Right lung (tissue), 5 donors: ENCODE data around the gene CRY1. TPM values are rescaled to one million over a fixed set of nuclear protein-coding genes. Genes with fewer than 3 reads are reported as not detected.
"Not testable (repeated sequence)": the region's sequence is repeated elsewhere in the genome, so short reads cannot be mapped to it uniquely, and the experiment has no call there.

Source experiments
- DNase-seq, 2 donors: peaks; one replicate each; pipeline ENCODE4 v3.0.0-alpha.2; 2013
- polyA plus RNA-seq, 5 donors: library from polyadenylated mRNA; unstranded; fragments of 120-200 nt; gene quantifications; one replicate each; pipeline versions ENCODE4 v1.2.1 to v1.2.3, GENCODE V29; 2013; ENCODE audit warnings: inconsistent platforms in 1 of 5, low replicate concordance in 1 of 5; ENCODE audit not compliant: insufficient read length in 5 of 5, insufficient read depth in 1 of 5

The CRY1 gene
- polyA plus RNA-seq, 5 donors = 27.5 to 30.6 (median 28.0) TPM

DNA sequence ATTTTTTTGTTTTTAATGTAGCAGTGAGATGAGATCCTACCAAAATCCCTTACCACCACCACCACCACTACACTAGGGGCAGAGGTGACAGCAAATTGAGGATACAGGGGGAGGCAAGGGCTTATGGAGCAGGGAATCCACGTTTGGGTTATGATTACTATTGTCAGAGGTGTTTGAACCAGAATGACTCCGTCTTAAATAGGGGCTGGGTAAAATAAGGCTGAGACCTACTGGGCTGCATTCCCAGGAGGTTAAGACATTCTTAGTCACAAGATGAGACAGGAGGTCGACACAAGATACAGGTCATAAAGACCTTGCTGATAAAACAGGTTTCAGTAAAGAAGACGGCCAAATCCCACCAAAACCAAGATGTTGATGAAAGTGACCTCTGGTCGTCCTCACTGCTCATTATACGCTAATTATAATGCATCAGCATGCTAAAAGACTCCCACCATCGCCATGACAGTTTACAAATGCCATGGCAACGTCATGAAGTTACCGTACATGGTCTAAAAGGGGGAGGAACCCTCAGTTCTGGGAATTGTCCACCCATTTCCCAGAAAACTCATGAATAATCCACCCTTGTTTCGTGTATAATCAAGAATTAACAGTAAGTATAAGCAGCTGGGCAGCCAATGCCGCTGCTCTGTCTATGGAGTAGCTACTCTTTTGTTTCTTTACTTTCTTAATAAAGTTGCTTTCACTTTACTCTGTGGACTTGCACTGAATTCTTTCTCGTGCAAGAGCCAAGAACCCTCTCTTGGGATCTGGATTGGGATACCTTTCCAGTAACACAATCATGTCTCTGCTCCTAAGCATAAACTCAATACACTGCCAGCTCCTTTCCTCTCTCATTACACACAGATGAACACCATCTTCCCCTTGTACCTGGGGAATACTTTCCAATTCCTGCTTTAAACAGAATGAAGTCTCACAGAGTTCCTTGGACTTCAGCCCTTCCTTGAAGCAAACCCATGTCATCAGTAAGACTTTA is 16.7 kb upstream of the CRY1 start:
- no peak for DNase-seq

- no peak for DNase-seq
Measured at GRCh38 chr12:107108995-107109508, 15.7 kb upstream of the CRY1 start.

GRCh38 chr12:107108366-107108765 is 15.0 kb upstream of the CRY1 start:
- not testable (repeated sequence) for DNase-seq

DNA sequence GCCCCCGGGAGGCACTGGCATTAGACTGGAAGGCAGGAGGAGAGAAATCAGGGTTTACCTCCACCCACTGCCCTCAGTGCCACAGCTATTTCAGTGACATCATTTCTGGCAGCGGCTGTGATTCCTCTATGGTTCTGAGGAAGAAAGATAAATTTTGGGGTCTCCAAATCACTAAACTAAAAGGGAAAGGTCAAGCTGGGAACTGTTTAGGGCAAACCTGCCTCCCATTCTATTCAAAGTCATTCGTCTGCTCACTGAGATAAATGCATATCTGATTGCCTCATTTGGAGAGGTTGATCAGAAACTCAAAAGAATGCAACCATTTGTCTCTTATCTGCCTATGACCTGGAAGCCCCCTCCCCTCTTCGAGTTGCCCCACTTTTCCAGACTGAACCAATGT is 14.0 kb upstream of the CRY1 start:
- no peak for DNase-seq

DNA sequence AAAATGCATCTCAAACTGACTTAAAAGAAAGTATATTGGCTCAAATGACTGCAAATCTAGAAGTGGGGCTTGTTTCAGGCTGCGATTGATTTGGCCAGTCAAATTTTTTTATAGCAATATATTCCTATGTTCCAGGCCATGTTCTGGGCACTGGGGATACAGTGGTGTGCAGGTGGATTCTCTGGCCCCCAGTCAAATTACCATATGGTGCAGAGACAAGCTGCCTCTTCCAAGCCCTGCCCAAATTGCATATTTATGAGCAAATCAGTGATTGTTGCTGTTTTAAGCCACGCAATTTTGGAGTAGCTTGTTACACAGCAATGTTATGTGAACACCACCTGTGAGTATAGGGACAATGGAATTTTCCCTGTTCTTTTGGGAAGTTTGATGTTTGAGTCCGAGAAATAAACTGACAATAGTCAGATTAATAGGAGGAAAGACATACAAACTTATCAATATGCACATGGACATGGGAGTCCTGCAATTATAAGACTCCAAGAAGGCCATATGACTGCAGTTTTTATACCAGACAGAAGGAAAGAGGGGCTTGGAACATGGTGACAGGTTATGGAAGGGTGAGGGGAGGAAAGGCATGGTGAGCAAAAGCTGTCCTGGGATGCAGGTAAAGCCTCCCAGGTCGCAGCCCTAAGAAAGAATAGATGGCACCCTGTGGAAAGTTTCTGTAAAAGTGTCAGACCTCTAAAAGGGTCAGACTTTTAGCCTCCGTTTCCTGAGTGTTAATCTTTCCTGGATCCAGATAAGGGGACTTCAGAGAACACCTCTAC is 13.1 kb upstream of the CRY1 start:
- no peak for DNase-seq

DNA sequence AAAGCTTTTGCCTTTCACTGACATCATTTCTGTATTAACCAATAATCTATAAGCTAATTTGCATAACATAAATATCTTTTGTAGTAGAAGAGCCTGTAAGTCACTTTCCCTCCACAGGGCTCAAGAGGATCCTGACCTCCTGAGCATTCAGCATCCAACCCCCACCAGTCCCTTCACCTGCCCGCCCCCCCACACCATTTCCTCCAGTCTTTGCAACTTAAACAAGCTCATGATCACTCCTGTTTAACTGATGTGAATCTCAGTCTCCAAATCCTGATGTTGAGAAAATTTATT is 12.0 kb upstream of the CRY1 start:
- DNase-seq = no peak

DNA sequence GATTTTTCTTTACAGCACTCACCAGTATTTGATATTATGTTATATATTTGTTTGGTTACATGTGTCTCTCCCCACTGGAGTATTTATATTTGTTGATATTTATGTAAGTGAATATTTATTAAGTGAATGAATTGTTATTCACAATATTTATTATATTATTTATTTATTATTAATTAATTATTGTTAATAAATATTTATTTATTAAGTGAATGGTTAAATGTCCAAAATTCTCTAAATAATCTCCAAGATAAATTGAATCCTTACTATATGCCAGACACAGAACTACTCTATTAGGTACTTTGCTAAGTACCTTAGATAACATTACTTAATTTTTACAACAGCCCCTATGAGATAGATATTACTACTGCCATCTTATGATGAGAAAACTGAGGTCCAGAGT is 10.2 kb upstream of the CRY1 start:
- DNase-seq = no peak

DNA sequence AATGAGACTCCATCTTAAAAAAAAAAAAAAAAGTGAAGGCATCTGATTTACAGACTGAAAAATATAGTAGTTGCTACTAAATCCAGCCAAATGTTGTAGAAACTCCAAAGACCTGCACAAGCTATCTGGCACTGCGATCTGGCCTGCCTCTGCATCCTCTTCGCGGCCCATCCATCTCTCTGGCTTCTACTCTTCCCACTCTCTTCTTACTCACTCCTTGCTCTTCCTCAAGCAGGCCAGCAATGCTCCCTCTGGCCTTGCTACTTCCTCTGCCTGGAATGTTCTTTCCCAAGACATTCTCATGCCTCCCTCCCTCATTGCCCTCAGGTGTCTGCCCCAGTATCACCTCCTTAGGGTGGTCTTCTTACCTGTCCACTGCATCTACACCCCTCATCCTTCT is 9.7 kb upstream of the CRY1 start:
- DNase-seq = no peak

GRCh38 chr12:107102294-107102693 is 8.9 kb upstream of the CRY1 start:
- DNase-seq = no peak

- DNase-seq = no peak
Measured at GRCh38 chr12:107101651-107102050, 8.3 kb upstream of the CRY1 start.

DNA sequence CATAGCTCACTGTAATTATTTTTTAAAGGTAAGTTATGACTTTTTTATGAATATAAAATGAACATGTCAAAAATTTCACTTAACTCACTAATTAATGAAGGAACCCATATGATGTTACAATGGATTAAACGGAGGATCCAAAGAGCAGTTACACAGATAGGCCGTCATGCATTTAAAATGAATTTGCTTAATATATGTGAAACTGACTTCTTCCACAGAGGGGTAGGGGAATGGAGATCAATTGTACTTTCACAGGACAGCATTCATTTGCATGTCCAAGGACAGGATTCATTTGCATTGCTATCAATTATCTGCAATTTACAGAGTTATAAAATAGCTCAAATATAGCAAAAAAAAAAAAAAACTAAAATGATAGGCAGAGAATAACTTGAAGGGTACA is 6.6 kb upstream of the CRY1 start:
- no peak for DNase-seq

DNA sequence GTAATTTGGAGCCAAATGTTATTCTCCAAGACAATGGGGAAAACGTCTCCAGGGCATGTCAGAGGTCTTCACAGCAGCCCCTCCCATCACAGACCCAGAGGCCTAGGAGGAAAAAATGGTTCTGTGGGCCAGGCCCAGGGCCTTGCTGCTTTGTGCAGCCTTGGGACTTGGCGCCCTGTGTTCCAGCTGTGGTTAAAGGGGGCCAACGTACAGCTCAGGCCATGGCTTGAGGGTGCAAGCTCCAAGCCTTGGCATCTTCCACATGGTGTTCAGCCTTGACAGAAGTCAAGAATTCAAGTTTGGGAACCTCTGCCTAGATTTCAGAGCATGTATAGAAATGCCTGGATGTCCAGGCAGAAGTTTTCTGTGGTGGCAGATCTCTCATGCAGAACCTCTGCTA is 3.2 kb upstream of the CRY1 start:
- no peak for DNase-seq

GRCh38 chr12:107094183-107094448 is 767 bp upstream of the CRY1 start:
- DNase-seq = no peak

- DNase-seq = peak in 1 of 2 donors; percentile 42
Measured at GRCh38 chr12:107092669-107093416, 506 bp downstream of the CRY1 start.

DNA sequence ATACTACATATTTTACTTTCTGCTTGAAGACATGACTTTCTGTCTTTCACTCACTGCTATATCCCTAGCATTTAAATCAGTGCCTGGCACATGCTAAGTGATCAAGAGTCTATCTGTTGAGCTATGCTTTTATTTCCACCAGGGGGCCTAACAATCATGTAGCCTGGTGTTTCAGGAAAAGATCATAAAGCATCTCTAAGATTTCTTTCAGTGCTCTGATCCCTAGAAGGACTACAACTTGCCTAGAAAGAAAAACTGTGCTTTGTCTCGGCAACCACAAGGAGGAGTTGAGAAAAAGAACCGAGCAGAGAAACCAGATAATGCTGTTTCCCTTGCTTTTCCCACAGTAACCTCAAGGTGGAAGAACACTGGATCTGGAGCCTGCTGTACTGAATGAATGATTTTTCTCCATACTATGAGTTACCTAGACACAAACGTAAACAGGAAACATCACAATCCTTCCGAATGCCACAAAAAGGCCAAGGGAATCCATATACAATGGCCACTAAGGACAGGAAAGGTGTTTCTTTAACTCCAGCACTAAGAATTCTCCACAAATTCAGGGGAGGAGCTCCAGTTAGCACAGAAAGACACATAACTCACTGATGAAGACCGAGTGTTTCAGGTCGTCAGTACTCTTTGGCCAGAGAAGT is 1.2 kb downstream of the CRY1 start:
- peak; percentile 77 to 84 for DNase-seq

- peak; percentile 83 to 90 for DNase-seq
Measured at GRCh38 chr12:107091381-107091780, 2.0 kb downstream of the CRY1 start.

DNA sequence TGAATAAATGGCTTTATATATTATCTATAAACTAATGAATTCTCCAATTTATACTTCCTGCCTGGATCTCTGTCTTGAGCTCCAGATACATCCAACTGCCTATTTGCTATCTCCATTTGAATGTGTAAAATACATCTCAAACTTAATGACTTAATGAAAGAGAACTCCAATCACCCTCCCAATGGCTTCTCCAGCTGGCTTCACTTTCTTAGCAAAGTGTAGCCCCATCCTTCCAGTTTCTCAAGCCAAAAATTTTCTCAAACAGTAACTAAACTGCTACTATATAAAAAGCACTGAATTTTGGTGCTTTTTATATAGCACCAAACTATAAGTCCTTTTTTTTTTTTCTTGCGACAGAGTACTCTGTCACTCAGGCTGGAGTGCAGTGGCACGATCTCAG is 2.6 kb downstream of the CRY1 start:
- DNase-seq = peak; percentile 33 to 58

DNA sequence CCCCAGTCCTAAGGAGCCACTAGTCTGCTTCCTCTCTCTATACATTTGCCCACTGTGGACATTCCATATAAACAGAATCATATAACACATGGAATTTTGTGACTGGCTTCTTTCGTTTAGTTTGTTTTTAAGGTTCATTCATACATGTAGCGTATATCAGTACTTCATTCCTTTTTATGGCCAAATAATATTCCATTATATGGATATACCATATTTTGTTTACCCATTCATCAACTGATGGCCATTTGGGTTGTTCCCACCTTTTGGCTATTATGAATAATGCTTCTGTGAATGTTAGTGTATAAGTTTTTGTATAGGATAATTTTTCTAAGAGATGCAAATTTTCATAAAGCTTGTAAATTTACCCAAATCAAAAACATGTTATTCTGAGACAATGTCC is 4.4 kb downstream of the CRY1 start:
- DNase-seq = no peak

GRCh38 chr12:107086314-107086713 is 7.0 kb downstream of the CRY1 start:
- no peak for DNase-seq

GRCh38 chr12:107081778-107082177 is 11.6 kb downstream of the CRY1 start:
- no peak for DNase-seq

GRCh38 chr12:107080299-107080698 is 13.1 kb downstream of the CRY1 start:
- no peak for DNase-seq
